HG02981 (cell line): ENCODE measurements around the gene CDK18.

Experiments used
- ATAC-seq: cut with Tn5 transposase; IDR thresholded peaks from one replicate; pipeline ENCODE4 v1.9.1; 2021; ENCODE audit warnings: mild to moderate bottlenecking, moderate library complexity; ENCODE audit not compliant: unreplicated experiment

CDK18 gene

DNA sequence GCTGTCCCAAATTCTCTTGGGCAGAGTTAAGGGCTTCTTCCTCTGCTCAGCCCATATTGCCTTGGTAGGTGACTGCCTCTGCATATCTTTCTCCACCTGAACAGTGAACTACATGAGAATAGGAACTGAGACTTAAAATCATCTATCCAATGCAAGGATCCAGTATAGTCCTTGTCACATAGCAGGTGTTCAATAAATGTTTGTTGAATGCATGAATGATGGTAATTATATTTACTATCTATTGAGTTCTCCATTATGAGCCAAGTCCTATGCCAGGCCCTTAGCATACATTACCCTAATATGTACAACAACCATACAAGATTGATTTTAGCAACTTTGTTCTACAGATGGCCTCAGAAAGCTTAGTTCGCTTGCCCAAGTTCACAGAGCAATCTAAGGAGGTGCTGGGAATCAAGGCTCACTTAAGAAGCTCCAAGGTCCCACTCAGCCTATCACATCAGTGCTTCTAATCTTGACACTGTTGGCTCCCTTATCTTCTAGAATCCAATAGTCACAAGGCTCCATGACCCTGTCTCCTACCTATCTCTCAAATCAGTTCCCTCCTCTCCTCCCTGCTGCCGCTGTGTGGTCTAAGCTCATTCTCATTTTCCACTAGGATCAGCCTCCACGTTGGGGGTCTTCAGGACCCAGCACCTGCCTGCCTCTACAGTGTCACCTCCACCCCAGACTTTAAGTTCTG lies 2.2 kb upstream of the CDK18 start:
- no peak for ATAC-seq

DNA sequence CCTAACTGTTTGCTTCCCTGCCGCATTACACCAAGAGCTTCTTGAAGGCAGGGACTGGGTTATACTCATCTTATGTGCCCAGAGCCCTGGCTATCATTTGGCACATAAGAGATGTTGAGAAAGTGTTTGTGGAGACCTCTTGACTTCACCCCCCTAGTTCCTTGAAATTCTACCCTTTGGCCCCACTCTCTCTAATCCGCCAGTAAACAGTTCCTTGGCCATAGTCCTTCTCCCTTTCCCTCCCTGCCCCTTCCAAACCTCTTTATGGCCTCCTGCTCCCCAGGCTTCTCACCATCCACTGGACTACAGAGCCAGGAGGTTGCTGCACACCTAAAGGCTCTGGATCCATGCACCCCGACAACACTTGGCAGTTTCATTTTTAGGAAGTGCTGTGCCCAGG lies 1.5 kb upstream of the CDK18 start:
- ATAC-seq: no peak

DNA sequence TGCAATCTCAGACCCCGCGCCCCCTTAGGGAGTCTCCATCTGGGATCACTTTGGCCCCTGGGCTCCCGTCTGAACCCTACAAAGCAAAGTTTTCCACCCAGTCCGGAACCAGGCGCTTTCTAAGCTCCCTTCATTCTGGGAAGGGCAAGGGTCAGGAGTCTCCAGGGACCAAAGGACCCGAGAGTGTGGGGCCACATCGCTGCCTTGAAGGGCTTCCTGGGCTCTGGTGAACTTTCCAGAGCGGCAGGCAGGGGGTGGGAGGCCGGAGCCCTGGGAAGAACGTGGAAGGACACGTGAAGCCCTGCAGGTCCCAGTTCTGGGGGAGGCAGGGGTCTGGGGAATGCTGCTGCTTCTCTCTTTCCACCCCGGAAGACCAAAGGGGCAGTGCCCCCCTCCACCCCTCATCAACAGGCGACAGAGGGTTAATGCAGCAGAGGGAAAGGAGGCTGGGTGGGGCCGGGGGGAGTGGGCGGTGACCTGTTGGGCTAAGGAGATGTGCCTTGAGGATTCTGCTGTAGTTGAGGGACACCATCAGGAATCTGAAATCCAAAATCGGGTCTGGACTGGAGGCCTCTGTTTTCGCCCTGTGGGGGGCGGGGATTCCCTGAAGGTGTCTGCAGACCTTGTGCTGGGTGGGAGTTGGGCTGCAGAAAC lies 734 bp downstream of the CDK18 start:
- no peak for ATAC-seq

DNA sequence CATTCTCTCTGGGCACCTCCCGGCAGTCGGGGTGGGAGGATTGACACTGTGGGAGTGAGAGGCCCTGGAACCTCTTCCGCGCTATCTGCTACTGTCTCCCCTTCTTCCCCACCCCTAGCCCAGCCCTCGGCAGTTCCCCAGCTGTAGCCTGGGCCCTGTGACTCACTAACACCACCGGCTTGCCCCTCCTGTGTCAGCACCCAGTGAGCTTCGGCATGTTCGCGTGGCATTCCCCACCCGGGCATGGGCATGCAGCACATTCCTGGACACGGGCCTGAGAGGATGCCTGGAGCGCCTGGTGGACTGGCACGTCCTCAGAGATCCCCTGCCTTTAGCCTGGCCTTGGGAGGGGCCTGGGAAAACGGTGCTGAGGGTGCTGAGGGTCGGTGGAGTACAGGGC lies 1.3 kb downstream of the CDK18 start:
- no peak for ATAC-seq

DNA sequence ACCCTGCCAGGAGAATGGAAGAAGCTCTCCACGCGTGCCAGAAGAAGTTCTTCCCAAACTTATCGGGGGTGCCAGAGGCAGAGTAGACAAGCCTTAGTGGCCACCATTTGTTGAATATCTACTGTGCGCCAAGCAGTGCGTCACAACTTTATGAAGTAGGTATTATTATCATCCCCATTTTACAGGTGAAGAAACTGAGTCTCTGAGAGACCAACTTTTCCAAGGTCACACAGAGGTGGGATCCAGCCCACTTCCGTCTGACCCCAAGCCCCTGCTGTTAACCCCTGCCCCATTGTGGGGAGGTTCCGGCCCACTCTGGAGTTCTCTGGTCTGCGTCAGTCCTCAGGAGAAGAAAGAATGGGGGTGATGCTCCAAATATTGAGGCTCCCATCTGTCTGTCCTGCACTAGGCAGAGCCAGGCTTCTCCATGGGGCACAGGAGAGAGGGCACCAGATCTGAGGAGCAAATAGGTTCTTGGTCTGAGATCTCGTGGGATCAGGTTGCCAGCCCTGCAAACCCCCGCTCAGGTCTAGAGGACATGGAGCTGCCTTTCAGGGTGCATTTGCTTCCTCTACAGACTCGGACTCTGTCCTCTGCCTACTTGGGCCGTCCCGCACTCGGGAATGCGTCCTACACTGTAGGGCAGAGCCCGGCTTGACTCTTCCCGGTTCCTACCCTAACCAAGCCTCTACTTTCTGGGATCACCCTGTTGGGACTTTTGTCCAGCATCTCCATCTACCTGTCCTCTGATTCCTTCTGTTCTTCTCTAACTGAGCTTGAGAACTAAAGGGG lies 2.1 kb downstream of the CDK18 start:
- ATAC-seq: no peak

DNA sequence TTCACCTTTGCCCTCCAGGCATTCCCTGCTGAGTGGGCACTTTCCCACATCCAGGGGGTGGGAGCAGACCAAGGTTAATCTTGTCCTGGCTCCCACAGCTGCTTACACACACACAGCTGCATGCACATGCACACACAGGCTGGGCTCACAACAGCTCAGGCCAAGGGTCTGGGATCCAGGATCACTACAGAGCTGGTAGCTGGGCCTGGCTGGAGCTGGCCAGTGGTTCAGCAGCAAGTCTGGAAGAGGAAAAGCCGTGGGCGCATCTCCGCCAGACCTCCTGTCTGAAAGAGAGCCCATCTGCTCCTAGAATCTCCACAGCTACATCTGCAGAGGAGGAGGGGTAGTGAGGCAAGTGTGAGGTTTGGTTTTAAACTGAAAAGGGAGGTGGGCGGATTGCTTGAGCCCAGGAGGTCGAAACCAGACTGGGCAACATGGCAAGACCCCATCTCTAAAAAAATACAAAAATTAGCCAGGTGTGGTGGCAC lies 3.8 kb downstream of the CDK18 start:
- no peak for ATAC-seq

DNA sequence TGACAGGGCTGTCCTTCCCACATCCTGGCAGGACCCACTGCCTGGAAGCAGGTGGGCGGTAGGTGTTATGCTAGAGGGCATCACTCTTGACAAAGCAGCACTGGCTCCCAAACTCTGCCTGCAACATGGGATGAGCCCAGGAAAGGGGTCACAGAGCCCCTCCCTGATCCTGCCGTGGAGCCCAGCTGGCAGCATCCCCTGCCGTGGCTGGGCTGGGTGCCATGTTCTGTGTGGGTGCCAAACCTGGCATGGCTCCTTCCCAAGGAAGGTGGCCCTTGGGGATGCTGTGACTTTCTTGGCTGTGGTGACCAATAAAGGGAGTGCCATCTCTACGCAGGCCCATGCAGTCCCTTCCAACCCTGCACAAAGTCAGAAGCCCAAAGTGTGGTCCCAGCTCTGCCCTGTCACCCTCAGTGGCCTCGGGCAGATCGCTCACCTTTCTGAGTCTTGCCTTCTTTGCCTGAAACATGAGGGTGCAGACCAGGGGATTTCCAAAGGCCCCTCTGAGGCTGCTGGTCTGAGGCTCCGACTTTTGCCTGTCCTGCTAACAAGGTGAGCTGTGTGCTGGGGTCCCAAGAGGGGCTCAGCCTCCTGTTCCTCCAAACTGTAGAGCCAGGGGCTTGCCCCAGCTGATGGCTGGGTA lies 6.0 kb downstream of the CDK18 start:
- no peak for ATAC-seq

DNA sequence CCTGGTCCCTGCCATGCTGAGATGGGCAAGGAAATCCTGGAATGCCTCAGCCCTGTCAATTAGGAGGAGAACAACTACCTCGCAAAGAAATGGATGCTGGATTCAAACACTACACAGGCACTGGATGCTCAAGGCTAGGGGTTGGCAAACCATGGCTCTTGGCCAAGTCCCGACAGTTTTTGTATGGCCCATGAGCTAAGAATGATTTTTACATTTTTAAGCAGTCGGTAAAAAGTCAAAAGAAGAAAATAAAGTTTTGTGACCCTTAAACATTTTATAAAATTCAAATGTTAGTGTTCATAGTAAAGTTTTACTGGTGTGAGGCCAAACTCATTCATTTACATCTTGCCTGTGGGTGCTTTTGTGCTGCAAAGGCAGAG lies 6.5 kb downstream of the CDK18 start:
- no peak for ATAC-seq

DNA sequence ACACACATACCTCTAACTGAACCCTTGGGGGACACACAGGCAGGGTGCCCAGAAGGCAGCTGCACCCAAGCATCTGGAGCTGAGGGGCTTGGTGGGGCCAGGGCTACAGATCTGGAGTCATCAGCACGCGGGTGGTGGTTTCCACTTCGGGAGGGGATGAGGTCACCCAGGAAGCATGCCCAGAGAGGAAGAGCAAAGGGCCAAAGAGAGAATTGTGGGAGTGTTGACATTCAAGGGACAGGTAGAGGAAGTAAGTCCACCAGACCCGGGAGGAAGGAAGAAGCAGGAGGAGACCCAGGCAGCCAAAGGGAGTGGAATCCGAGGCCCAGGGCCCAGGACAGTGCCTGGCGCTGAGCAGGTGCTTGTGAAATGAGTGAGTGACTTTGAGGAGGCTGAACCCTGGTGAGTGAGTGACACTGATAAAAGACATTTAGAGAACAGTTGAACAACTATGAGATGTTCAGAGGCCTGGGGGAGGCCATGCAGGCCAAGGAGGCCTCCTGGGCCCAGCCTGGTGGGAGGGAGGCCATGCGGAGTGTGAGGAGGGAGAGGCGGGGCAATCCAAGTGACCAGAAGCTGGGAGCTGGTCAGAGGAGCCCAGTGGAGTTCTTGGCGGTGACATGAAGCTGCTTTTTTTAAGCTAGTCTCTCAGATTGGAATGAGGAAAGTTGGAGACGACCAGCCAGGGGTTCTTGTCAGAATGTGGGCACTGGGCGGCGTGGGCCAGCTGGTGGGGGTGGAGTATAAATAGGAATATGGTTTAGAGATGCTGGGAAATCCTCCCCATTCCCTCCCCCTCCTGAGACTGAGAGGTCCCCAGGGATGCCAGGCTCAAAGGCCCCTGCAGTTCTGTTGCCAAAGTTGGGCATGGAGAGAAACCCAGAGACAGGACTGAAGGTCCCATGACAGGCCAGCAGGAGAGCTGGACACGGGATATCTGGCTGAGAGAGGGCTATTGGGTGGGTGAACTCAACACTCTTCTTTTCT lies 7.9 kb downstream of the CDK18 start:
- no peak for ATAC-seq

DNA sequence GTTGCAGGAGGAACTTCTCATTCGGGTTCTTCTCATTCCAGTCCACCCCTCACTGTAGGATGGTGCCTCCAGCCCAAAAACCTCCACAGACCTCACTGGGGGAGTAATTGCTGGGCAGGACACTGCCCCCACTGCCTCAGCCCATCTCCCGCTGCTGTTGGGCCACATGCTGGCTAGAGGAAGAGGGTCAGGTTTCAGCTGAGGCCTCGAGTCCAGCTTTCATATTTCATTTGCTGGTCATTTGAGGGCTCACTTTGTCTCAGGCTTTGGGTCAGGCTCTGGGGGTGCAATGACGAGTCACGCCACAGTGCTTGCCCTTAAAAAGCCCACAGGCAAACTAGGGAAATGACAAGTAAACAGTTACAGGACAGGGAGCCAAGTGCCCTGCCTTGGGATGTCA lies 9.3 kb downstream of the CDK18 start:
- ATAC-seq: no peak

DNA sequence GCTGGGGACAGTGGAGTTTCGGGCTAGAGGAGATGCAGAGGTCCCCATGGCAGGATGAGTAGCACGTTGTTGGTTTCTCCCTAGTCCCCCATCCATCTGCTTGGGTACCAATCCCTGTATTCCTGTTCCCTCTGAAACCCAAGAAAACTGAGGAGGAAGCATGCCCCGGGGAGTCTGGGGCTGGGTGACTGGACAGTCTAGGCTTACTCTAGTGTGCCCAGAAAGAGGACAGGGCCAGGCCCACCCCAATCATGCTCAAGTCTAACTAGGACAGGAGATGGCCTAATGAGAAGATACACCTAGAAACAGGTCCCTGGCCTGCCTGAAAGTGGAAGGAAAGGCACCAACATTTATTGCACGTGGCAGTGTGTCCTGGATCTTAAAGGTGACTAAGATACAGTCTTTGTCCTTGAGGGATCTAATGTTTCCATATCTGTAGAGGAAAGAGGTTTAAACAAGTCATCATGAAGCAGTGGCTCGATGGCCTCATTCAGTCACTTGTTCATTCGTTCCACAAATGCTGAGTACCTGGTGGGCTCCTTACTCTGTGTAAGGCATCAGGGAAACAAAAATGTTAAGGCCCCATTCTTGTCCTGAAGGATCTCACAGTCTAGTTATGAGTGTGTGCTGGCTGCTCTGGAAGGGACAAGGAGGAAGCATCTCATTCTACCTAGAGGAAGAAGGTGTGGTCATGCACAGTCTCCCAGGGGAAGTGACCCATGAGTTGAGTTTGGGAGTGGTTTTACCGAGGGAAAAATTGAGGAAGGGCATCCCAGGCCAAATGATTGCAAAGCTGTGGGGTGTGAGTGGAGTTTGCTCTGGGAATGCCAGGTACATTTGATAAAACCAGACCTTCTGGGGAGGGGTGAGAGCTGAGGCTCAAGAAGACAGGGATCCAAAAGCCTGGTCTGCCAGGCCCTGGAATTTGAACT lies 10.0 kb downstream of the CDK18 start:
- no peak for ATAC-seq

DNA sequence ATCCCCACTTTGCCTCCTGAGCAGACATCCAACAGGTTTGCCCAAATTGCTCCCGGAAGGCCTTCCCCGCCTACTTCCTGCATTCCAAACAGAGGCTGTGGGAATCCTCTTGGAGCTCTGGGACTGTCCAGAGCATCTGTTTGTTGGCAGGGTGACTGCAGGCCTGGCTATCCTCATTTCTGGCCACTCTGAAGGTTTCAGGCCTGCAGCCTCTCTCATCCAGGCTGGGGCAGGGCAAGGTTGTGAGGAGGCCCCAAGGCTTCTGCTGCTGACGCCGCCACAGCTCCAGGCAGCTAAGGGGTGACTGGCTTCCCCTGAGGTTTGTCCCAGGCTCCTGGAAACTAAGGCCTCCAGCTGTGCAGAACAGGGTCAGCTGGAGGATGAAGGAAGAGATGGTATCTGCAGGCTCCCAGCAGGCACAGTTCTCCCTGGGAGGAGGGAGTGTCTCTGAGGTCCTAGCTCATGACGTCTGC lies 11.3 kb downstream of the CDK18 start:
- ATAC-seq: no peak

DNA sequence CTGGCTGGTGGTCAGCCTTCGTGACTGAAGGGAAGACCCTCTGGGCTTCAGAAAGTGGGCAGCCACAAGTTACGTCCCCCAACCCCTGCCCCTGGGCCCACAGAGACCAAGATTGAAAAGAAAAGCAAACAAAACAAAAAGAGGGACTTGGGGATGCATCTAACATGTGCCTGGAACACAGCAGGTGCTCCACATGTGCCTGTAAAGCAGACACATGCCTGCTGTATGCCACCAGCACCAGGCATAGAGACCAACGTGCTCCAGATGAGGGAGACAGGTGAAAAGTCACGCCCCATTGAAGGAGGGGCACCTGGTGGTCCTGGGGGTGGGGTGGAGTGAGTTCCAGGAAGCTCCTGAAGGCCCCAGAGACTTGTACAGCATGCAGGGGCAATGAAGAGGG lies 11.9 kb downstream of the CDK18 start:
- ATAC-seq: no peak

DNA sequence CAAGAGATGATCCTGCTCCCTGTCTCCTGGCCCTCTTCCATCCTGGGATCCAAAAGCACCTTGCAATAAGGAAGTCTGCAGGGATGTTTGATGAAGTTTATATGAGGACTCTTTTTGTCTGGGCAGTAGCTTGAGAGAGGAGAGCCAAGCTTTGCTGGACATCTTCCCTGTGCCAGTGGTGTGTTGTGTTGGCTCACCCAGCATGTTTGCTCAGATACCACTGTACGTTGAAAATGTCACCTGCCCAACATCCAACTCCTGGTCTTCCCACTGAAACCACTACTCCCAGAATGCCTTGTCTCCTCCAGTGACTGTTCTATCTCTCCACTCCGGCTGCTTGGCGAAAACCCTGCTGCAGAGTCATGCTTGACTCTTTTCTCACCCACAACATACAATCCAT lies 12.8 kb downstream of the CDK18 start:
- ATAC-seq: no peak

DNA sequence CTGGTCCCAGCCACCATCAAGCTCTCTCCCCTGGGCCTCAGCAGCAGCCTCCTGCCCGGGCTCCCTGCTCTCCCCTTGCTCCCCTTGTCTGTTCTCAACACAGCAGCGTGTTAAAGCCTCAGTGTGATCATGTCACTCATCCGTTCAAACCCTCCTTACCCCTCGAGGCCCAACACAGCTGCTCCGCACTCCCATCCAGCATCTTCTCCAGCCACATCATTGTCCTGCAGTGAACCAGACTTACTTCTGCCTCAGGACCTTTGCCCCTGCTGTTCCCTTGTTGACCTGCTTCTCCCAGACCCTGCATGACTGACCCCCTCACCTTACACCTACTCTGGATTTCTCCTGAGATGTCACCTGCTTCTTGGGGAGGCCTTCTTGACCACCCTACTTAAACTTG lies 13.3 kb downstream of the CDK18 start:
- ATAC-seq: no peak

DNA sequence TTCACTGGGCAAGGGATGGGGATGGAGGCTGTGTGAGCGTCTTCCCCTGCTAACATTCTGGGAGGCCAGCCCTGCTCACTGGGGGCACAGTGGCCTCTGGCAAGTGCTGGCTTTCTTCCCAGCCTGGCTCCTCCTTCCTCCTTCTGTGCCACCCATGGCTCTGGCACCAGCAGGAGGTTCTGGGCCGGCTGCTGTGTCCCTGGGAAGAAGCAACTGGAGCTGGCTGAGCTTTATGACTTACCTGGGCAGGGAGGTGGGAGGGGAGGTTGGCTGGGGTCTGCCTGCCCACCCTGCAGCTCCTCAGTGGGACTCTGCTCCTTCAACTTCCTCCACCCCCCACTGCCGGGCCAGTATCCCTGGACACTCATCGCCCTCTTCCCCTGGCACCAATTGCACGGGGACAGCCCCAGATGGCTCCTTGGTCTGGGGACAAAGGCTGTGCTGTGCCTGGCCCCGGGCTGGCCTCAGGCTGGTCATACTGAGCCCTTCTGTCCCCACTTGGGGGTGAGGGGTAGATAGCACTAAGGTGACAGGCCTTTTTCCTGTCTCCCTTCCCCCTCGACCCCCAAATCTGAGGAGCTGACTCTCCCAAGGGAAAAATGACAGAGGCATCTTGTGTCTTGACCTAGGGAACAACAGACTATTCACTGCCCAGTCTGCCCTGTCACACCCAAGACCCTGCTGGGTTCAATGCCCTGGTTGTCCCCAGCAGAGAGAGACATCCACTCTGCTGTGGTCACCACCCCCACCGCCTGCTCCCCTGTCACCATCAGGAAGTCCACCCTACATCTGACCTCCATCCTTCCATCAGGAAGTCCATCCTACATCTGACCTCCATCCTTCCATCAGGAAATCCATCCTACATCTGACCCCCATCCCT lies 14.4 kb downstream of the CDK18 start:
- no peak for ATAC-seq

DNA sequence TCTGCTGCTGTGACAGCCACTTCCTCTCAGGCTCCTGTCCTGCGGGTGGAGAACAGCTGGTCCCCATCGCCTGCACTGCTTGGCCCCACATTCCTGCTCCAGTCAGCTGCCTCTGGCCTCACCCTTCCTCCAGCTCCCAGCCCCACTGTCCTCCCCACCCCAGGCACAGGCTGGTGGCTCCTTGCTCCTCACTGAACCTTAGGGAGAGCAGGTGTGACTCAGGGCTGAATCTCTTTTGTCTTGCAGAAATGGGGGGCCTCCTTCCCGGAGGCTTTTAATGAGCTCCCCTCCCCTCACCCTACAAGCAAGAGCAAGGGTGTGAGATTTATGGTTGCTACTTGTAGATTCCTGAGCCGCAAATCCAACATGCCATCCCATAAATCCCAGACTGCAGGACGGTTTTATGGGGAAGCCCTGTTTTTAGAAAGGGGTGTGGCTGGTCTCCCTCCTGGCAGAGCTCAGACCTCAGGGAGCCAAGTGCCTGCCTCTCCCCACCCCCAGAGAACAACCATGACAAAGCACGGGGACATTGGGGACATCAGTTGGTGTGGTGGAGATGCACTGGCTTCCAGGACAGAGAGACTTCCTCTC lies 15.2 kb downstream of the CDK18 start:
- no peak for ATAC-seq

DNA sequence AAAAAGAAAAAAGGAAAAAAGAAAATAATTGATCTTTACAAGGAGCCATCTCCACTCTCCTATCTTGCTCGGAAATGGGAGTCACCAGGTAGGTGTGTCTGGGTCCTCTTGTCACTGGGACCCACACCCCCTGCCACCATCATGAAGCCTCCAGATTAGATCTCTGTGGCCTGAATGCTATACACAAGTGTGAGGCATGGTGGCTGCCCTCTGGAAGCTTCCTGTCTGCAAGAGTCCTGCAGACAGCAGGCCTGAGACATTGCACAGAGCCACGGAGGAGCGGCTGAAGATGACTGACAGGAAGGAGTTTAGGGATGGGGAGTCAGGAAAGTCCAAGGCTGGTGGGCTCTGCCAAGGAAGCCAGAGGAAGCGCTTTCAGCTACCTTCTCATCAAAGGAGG lies 16.2 kb downstream of the CDK18 start:
- no peak for ATAC-seq
